Type B pancreatic cell (in vitro differentiated cells): ENCODE results near the gene RBFA. TPM values are rescaled to one million over a fixed set of nuclear protein-coding genes. Genes with fewer than 3 reads are reported as not detected.
A peak's percentile ranks its signal among the peaks of the same experiment; 100 is the strongest.
"Not testable (repeated sequence)": the region's sequence is repeated elsewhere in the genome, so short reads cannot be mapped to it uniquely, and the experiment has no call there.

ENCODE experiments used
- DNase-seq: peaks from one replicate; pipeline ENCODE4 v3.0.0; 2021; ENCODE audit warnings: mixed read lengths; ENCODE audit not compliant: unreplicated experiment; ENCODE audit errors: extremely low spot score
- H3K27ac Mint-ChIP-seq: 2 replicates; pipeline ENCODE4 v1.8.0; 2021; ENCODE audit warnings: mild to moderate bottlenecking, mixed read lengths
- H3K27me3 Mint-ChIP-seq: 2 replicates; pipeline ENCODE4 v1.8.0; 2021; ENCODE audit warnings: mixed read lengths
- H3K36me3 Mint-ChIP-seq: 2 replicates; pipeline ENCODE4 v1.8.0; 2021; ENCODE audit warnings: mixed read lengths
- H3K4me1 Mint-ChIP-seq: one replicate; pipeline ENCODE4 v1.8.0; 2021; ENCODE audit warnings: mixed read lengths; ENCODE audit not compliant: unreplicated experiment
- H3K4me3 Mint-ChIP-seq: 2 replicates; pipeline ENCODE4 v1.8.0; 2021; ENCODE audit warnings: mild to moderate bottlenecking, mixed read lengths
- H3K9me3 Mint-ChIP-seq: 2 replicates; pipeline ENCODE4 v1.8.0; 2021; ENCODE audit warnings: mixed read lengths
- CTCF ChIP-seq: fragments of 200-600 bp; sonication (generic); conservative IDR thresholded peaks from 2 replicates; pipeline ENCODE4 v1.5.0; 2021; ENCODE audit warnings: antibody characterized with exemption, mild to moderate bottlenecking
- total RNA-seq: library from RNA; stranded (reverse); gene quantifications from 2 replicates; pipeline ENCODE4 v1.2.1, GENCODE V29; 2021; ENCODE audit warnings: low replicate concordance

The RBFA gene
- total RNA-seq, 1 donor from 2014 or later: 37.8 TPM

- DNase-seq: peak; percentile 85
- no peaks in the 10 kb centered on the region for H3K9me3 Mint-ChIP-seq
- TF ChIP-seq CTCF: no peak
- no peaks in the 10 kb centered on the region for H3K27me3 Mint-ChIP-seq
- H3K27ac Mint-ChIP-seq: peak within 1 kb of the TSS; percentile 98
- H3K36me3 Mint-ChIP-seq: peaks cover 11% of the 10 kb centered on the region
- peak within 1 kb of the TSS; percentile 99 for H3K4me3 Mint-ChIP-seq
- H3K4me1 Mint-ChIP-seq: peaks cover 19% of the 10 kb centered on the region
These were observed 45.6 kb upstream of the RBFA start, which contains the start of gene TXNL4A for GRCh38 chr18:79988451-79989194. Gene TXNL4A (minus strand): TSS chr18:79988563. CDS start chr18:79988392, 171 bp downstream.

GRCh38 chr18:79989195-79989497 lies 45.1 kb upstream of the RBFA start:
- H3K27me3 Mint-ChIP-seq: no peaks in the 10 kb centered on the region
- peaks cover 6% of the 10 kb centered on the region for H3K36me3 Mint-ChIP-seq
- H3K4me1 Mint-ChIP-seq: peaks cover 19% of the 10 kb centered on the region
- H3K9me3 Mint-ChIP-seq: no peaks in the 10 kb centered on the region
- TF ChIP-seq CTCF: no peak
- peak overlapping the region; percentile 98 for H3K27ac Mint-ChIP-seq
- peak overlapping the region; percentile 99 for H3K4me3 Mint-ChIP-seq
- DNase-seq: no peak

GRCh38 chr18:79991494-79991893 lies 42.7 kb upstream of the RBFA start:
- H3K36me3 Mint-ChIP-seq: no peaks in the 10 kb centered on the region
- no peaks in the 10 kb centered on the region for H3K27me3 Mint-ChIP-seq
- no peak overlapping the region for H3K4me3 Mint-ChIP-seq
- no peak overlapping the region for H3K27ac Mint-ChIP-seq
- no peak for TF ChIP-seq CTCF
- H3K4me1 Mint-ChIP-seq: peaks cover 12% of the 10 kb centered on the region
- H3K9me3 Mint-ChIP-seq: no peaks in the 10 kb centered on the region
- DNase-seq: no peak

- H3K4me3 Mint-ChIP-seq, H3K27me3 Mint-ChIP-seq, H3K4me1 Mint-ChIP-seq, H3K27ac Mint-ChIP-seq, H3K36me3 Mint-ChIP-seq, DNase-seq: not testable (repeated sequence)
- peaks cover 11% of the 10 kb centered on the region for H3K9me3 Mint-ChIP-seq
These were observed 34.5 kb upstream of the RBFA start for GRCh38 chr18:79999701-80000100.

- Mint-ChIP-seq H3K4me1 (no peaks in the 10 kb centered on the region), H3K27ac (no peak overlapping the region)
These were observed 33.4 kb upstream of the RBFA start for GRCh38 chr18:80000877-80001276.

More at GRCh38 chr18:80000877-80001276, 33.4 kb upstream of the RBFA start:
- no peak for DNase-seq
- TF ChIP-seq CTCF: no peak
- Mint-ChIP-seq H3K36me3 (peaks cover 7% of the 10 kb centered on the region), H3K9me3 (peaks cover 13% of the 10 kb centered on the region), H3K4me3 (no peak overlapping the region), H3K27me3 (no peaks in the 10 kb centered on the region)
